ENCODE data around the gene CXCR2.

The CXCR2 gene

DNA sequence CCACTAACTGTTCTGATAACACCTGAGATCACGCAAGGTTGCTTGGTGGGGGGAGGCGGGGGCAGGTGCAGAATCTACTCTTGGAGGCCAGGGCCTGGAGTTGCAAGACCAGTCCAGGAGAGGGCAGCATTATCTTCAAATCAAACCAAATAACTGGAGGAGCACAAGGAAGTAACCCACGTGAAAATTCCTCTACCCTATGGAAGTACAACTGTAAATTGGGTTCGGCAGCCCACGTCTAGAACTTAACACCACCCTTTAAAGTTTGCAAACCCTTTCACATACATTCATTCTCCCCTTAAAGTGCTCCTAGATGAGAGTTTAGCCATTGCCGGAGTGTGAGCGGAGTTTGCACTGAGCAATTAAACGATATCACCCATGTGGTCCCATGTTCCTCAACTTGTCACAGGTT, 60.5 kb downstream of the CXCR2 start:
- peak; percentile 66 for DNase-seq
